Measurements from ENCODE around the gene BHMT2. TPM values are rescaled to one million over a fixed set of nuclear protein-coding genes. Genes with fewer than 3 reads are reported as not detected.

BHMT2 gene
- total and polyA plus RNA-seq, 8 donors, result 0.28 to 2.8 (median 1.6) TPM

- H3K27me3 ChIP-seq, result no peaks in the 10 kb centered on the region
- no peaks in the 10 kb centered on the region for H3K9me3 ChIP-seq
- ATAC-seq (peak in 3 of 4 donors; percentile 46 to 65 (median 62)), FAIRE-seq (no peak), DNase-seq (peak in 1 of 6 donors; percentile 7)
- TF ChIP-seq, protein P1, sequence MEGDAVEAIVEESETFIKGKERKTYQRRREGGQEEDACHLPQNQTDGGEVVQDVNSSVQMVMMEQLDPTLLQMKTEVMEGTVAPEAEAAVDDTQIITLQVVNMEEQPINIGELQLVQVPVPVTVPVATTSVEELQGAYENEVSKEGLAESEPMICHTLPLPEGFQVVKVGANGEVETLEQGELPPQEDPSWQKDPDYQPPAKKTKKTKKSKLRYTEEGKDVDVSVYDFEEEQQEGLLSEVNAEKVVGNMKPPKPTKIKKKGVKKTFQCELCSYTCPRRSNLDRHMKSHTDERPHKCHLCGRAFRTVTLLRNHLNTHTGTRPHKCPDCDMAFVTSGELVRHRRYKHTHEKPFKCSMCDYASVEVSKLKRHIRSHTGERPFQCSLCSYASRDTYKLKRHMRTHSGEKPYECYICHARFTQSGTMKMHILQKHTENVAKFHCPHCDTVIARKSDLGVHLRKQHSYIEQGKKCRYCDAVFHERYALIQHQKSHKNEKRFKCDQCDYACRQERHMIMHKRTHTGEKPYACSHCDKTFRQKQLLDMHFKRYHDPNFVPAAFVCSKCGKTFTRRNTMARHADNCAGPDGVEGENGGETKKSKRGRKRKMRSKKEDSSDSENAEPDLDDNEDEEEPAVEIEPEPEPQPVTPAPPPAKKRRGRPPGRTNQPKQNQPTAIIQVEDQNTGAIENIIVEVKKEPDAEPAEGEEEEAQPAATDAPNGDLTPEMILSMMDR (IDR thresholded peaks at IDR 0.05), result peak in 2 of 4 donors; percentile 29 to 35
- 49 to 66% methylated on average over 15 of the region's 15 CpGs for WGBS, 2 donors
- peaks cover 0 to 6% (median 0%) of the 10 kb centered on the region in 3 donors for H3K4me1 ChIP-seq
- no peaks in the 10 kb centered on the region for H3K36me3 ChIP-seq
- intact Hi-C loops (cut with DNase I), result no loop called here
- no peak overlapping the region for H3K27ac ChIP-seq
- H3K4me3 ChIP-seq, result no peak overlapping the region
Observed at GRCh38 chr5:79109527-79110492, 40.2 kb downstream of the BHMT2 start.

- no peak within 1 kb of the TSS for H3K27ac ChIP-seq
- WGBS, 2 donors, result 52 to 56% methylated on average over 31 to 32 of the region's 32 CpGs
- no peak for ATAC-seq
Observed at GRCh38 chr5:79111387-79111959, 41.9 kb downstream of the BHMT2 start, which contains the start of gene BHMT. Gene BHMT (plus strand): TSS chr5:79111809. CDS start chr5:79111886, 77 bp downstream.

DNA sequence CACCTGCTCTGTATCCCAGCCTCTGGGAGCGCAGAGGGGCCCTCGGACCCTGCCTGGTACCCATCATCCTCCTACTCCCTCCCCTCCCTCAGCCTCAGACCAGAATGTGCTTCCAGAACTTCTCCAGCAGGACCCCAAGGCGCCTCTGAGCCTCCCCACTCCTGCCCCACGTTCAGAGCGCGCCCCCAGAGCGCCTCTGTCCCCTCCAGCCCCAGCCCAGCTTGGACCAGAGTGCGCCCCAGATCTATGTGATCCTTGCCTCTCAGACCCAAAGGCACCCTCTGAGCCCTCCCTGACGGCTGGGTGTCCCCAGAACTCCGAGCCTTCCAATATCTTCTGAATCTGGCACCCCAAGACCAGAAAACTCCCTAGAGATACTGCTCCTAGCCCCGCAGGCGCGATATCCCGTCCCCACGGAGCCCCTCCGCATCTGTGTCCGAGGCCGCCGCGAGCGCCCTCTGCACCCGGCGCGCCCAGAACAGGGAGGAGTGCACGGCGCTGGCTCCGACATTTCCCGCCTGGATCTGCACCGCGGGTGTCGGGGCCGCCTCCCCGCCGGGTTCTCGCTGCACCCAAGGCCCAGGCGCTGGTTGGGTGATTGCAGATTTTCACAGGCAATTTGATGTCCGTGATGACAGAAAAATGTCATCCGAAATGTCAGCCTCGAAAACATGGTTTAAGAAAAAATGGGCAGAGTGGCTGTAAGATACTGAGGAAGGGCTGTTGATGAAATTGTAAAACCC lies 42.6 kb downstream of the BHMT2 start:
- H3K27ac ChIP-seq, result no peak overlapping the region
- H3K4me1 ChIP-seq, result peaks cover 0 to 3% (median 0%) of the 10 kb centered on the region in 3 donors
- no peak overlapping the region for H3K4me3 ChIP-seq
- ATAC-seq, result peak in 1 of 4 donors; percentile 50
- H3K9me3 ChIP-seq, result no peaks in the 10 kb centered on the region
- TF ChIP-seq, protein P1 (IDR thresholded peaks at IDR 0.05), result no peak
- DNase-seq, result peak in 2 of 6 donors; percentile 43 to 58
- intact Hi-C loops (cut with DNase I), result no loop called here
- WGBS, 2 donors, result 36 to 41% methylated on average over 39 of the region's 39 CpGs
- no peaks in the 10 kb centered on the region for H3K27me3 ChIP-seq
- H3K36me3 ChIP-seq, result no peaks in the 10 kb centered on the region
- FAIRE-seq, result no peak

More at GRCh38 chr5:79111387-79111959, 41.9 kb downstream of the BHMT2 start, which contains the start of gene BHMT:
- Histone ChIP-seq H3K4me1 (peaks cover 0 to 6% (median 0%) of the 10 kb centered on the region in 3 donors), H3K36me3 (no peaks in the 10 kb centered on the region), H3K4me3 (no peak within 1 kb of the TSS), H3K9me3 (no peaks in the 10 kb centered on the region), H3K27me3 (no peaks in the 10 kb centered on the region)
- intact Hi-C loops (cut with DNase I), result no loop called here
- FAIRE-seq (no peak), DNase-seq (peak in 1 of 6 donors; percentile 55)
- TF ChIP-seq, protein P1 (IDR thresholded peaks at IDR 0.05), result no peak

DNA sequence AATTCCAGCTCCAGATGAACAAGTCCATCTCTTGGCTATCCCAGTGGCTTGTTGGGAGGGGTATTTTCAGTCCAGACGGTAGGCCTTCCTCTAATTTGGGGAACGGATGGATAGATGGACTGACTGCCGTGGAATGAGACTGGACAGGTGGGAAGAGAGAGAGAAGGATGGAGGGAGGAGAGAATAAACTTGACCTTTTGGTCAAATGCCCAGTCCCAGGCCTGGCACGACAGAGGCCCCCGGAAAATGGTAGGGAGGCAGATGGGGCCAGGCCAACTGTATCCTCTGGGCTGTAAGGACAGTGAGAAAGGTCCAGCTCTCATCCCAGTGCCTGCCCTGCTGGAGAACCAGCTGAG lies 43.1 kb downstream of the BHMT2 start:
- H3K4me1 ChIP-seq, result no peaks in the 10 kb centered on the region
- no peak for FAIRE-seq
- H3K27me3 ChIP-seq, result no peaks in the 10 kb centered on the region
- WGBS, 2 donors, result 86 to 88% methylated on average over 5 of the region's 5 CpGs
- TF ChIP-seq, protein P1 (IDR thresholded peaks at IDR 0.05), result no peak
- ATAC-seq, result no peak
- H3K36me3 ChIP-seq, result no peaks in the 10 kb centered on the region
- intact Hi-C loops (cut with DNase I), result no loop called here
- H3K9me3 ChIP-seq, result no peaks in the 10 kb centered on the region
- no peak for DNase-seq
- no peak overlapping the region for H3K27ac ChIP-seq
- no peak overlapping the region for H3K4me3 ChIP-seq

Measured in pancreas (tissue), 10 donors.